Activated T-cell treated with anti-CD3 and anti-CD28 coated beads, Interleukin-2, amount 50 U/mL, for 4 hours (primary cell): ENCODE results near the gene GALNT15. TPM values are rescaled to one million over a fixed set of nuclear protein-coding genes. Genes with fewer than 3 reads are reported as not detected.

Experiments used
- ATAC-seq, 2 donors: fragments of 200-7000 bp; cut with Tn5 transposase; one replicate each; pipeline ENCODE4 v1.10.0; 2021
- DNase-seq: peaks from one replicate; pipeline ENCODE4 v3.0.0-alpha.2; 2020
- H3K27me3 Mint-ChIP-seq: one replicate; pipeline ENCODE4 v1.8.0; 2021; ENCODE audit warnings: low read depth, mixed read lengths
- H3K36me3 Mint-ChIP-seq: one replicate; pipeline ENCODE4 v1.8.0; 2022; ENCODE audit warnings: mixed read lengths; ENCODE audit not compliant: insufficient read depth
- H3K4me1 Mint-ChIP-seq: one replicate; pipeline ENCODE4 v1.8.0; 2021; ENCODE audit warnings: low read depth, mixed read lengths
- H3K4me3 Mint-ChIP-seq: one replicate; pipeline ENCODE4 v1.8.0; 2021; ENCODE audit warnings: mild to moderate bottlenecking, moderate library complexity, mixed read lengths
- H3K9me3 Mint-ChIP-seq: one replicate; pipeline ENCODE4 v1.8.0; 2021; ENCODE audit warnings: mixed read lengths
- total RNA-seq, 3 donors: library from RNA; stranded (reverse); gene quantifications; one replicate each; pipeline ENCODE4 v1.2.1, GENCODE V29; 2021

The GALNT15 gene
- total RNA-seq, 3 donors from 2014 or later: not detected

GRCh38 chr3:16205156-16205870 lies 30.8 kb downstream of the GALNT15 start:
- H3K4me1 Mint-ChIP-seq: no peaks in the 10 kb centered on the region
- ATAC-seq (peak; percentile 30 to 58), DNase-seq (no peak)
- no peaks in the 10 kb centered on the region for H3K36me3 Mint-ChIP-seq
- H3K9me3 Mint-ChIP-seq: no peaks in the 10 kb centered on the region
- H3K4me3 Mint-ChIP-seq: no peak overlapping the region
- peaks cover 11% of the 10 kb centered on the region for H3K27me3 Mint-ChIP-seq

DNA sequence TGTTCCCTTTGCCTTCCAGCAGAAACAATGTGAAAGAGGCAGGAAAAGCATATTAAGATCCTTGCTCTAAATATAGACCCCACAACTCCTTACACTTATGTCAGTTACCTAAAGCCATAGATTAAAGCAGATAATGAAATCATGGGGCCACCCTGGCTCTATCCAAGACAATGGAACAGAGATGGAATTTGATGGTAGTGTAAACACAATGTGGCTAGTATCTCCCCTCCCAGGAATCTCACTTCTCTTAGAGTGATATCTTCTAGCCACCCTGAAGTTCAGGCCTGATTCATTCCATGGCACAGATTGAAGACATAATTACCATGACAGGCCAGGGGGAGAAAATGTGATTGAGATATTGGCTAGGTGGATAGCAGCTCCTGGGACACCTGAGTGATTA lies 32.6 kb downstream of the GALNT15 start:
- peaks cover 8% of the 10 kb centered on the region for H3K27me3 Mint-ChIP-seq
- no peaks in the 10 kb centered on the region for H3K9me3 Mint-ChIP-seq
- ATAC-seq (no peak), DNase-seq (no peak)
- H3K36me3 Mint-ChIP-seq: no peaks in the 10 kb centered on the region
- no peak overlapping the region for H3K4me3 Mint-ChIP-seq
- H3K4me1 Mint-ChIP-seq: no peaks in the 10 kb centered on the region

DNA sequence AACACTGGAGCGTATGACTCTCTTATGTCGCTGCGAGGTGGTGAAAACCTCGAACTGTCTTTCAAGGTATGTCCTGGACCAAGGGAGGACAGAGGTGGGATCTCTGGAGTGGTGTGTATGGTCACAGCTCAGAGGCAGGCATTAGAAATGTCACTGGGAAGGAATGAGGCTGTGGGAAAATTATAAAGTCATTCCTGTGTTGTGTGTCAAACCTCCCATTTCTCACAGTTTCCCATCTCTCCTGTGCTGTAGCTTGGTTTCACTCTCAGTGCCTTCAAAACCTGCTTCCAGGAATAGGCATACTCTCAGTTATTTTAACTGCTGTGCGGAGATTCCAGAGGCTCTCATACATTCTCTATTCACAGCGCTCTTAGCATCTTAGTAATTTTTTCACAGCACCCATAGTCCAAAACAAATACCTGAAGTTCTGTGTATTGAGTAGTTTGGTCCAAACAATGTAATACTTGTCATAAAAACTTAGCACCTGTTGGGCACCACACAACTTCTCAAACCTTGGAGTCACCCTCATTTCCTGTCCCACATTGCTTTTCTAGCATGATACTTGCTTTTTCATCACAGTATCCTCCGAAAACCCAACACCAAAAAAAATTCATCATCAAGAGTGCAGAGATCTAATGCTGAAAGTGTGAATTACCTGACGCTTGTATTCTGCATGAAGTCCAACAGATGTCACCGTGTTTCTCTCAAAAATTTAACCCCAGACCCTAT lies 36.9 kb downstream of the GALNT15 start:
- Mint-ChIP-seq H3K4me3 (no peak overlapping the region), H3K9me3 (no peaks in the 10 kb centered on the region), H3K4me1 (no peaks in the 10 kb centered on the region), H3K36me3 (no peaks in the 10 kb centered on the region), H3K27me3 (peaks cover 2% of the 10 kb centered on the region)
- DNase-seq (no peak), ATAC-seq (no peak)

GRCh38 chr3:16214366-16214765 lies 39.9 kb downstream of the GALNT15 start:
- Mint-ChIP-seq H3K4me1 (no peaks in the 10 kb centered on the region), H3K36me3 (no peaks in the 10 kb centered on the region), H3K9me3 (no peaks in the 10 kb centered on the region), H3K27me3 (no peaks in the 10 kb centered on the region), H3K4me3 (no peak overlapping the region)
- ATAC-seq: no peak
- no peak for DNase-seq

DNA sequence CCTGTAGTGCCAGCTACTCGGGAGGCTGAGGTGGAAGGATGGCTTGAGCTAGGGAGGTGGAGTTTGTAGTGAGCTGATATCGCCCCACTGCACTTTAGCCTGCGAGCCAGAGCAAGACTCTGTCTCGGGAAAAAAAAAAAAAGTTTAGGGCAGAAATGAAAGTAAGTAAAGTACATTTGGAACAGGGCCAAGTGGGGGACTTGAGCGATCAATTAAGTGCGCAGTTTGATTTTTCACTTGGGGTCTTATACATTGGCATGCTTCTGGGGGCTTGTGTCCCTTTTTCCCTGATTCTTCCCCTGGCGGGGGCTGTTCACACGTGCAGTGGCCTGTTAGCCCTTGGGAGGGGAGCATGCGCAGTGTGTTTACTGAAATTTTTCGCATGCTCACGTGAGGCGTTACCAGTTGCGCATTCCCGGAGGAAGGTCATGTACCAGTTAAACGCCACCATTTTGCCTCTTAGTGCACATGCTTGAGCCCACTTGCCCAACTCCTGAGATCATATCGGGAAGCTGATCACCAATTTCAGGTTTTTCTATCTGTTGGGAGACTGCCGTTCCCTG lies 42.0 kb downstream of the GALNT15 start:
- ATAC-seq: no peak
- H3K4me1 Mint-ChIP-seq: no peaks in the 10 kb centered on the region
- H3K27me3 Mint-ChIP-seq: no peaks in the 10 kb centered on the region
- DNase-seq: no peak
- H3K4me3 Mint-ChIP-seq: no peak overlapping the region
- H3K9me3 Mint-ChIP-seq: no peaks in the 10 kb centered on the region
- H3K36me3 Mint-ChIP-seq: no peaks in the 10 kb centered on the region

DNA sequence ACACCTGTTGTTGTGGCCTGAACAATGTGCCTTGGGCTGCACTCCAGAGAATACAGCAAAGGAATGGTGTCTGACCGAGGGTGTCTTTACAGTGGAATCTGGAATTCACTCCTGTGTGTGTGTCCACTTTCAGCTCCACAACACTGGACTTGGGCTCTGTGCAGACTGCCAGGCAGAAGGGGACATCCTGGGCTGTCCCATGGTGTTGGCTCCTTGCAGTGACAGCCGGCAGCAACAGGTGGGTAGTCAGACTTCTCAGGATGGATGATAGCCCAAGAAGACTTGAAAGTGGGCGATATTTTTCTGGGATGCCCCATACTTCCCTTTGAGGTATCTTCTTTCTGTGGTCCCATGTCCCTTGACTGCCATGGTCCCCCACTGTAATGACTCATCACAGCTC lies 45.3 kb downstream of the GALNT15 start:
- H3K4me1 Mint-ChIP-seq: no peaks in the 10 kb centered on the region
- DNase-seq: no peak
- ATAC-seq: no peak
- H3K36me3 Mint-ChIP-seq: no peaks in the 10 kb centered on the region
- H3K9me3 Mint-ChIP-seq: peaks cover 5% of the 10 kb centered on the region
- no peak overlapping the region for H3K4me3 Mint-ChIP-seq
- no peaks in the 10 kb centered on the region for H3K27me3 Mint-ChIP-seq

DNA sequence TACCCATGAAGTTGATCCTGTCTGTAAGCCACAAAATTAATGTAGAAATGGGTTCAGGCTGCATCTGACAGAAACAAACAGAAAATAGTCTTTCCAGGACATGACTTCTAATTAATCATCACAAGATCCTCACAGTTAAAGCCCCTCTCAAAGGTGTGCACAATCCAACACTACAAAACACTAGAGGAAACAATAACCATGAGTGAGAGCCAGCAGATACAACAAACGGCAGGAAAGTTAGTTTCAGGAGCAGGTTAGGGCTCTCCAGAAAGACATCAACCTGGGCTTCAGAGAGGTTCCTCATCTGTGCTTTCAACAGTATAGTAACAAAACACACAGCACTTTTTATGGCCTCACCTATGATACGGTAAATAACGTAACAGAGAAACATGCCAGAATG lies 47.5 kb downstream of the GALNT15 start:
- H3K4me3 Mint-ChIP-seq: no peak overlapping the region
- ATAC-seq (no peak), DNase-seq (no peak)
- no peaks in the 10 kb centered on the region for H3K36me3 Mint-ChIP-seq
- H3K4me1 Mint-ChIP-seq: no peaks in the 10 kb centered on the region
- H3K27me3 Mint-ChIP-seq: no peaks in the 10 kb centered on the region
- peaks cover 8% of the 10 kb centered on the region for H3K9me3 Mint-ChIP-seq

GRCh38 chr3:16222547-16222946 lies 48.1 kb downstream of the GALNT15 start:
- Mint-ChIP-seq H3K4me3 (no peak overlapping the region), H3K9me3 (peaks cover 8% of the 10 kb centered on the region), H3K27me3 (no peaks in the 10 kb centered on the region), H3K36me3 (no peaks in the 10 kb centered on the region), H3K4me1 (no peaks in the 10 kb centered on the region)
- DNase-seq (no peak), ATAC-seq (no peak)

GRCh38 chr3:16224325-16224724 lies 49.8 kb downstream of the GALNT15 start:
- DNase-seq: no peak
- H3K36me3 Mint-ChIP-seq: no peaks in the 10 kb centered on the region
- no peaks in the 10 kb centered on the region for H3K27me3 Mint-ChIP-seq
- no peak for ATAC-seq
- no peaks in the 10 kb centered on the region for H3K4me1 Mint-ChIP-seq
- H3K4me3 Mint-ChIP-seq: no peak overlapping the region
- peaks cover 8% of the 10 kb centered on the region for H3K9me3 Mint-ChIP-seq

- Mint-ChIP-seq H3K9me3 (peaks cover 4% of the 10 kb centered on the region), H3K4me1 (no peaks in the 10 kb centered on the region), H3K36me3 (no peaks in the 10 kb centered on the region), H3K27me3 (peaks cover 3% of the 10 kb centered on the region), H3K4me3 (no peak overlapping the region)
- DNase-seq (no peak), ATAC-seq (no peak)
These were observed 53.1 kb downstream of the GALNT15 start for GRCh38 chr3:16227566-16227965.

DNA sequence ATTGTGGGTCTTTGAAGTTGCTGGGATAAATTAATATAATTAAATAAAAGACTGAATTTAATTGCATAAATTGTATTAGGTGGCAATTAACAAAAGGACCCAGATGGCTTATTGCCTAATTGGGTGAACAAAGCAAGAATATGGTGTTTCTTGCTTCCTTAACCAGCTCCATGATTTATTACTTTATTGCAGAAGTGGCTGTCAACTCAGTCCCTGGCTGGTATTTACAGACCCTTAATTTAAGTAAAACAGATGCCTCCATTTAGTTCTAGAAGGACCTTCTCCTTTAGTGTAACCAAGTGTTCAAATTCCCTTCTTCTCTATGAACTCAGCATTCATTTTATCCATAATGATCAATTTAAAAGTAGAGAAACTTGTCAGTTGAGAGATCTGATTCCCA lies 55.2 kb downstream of the GALNT15 start:
- no peaks in the 10 kb centered on the region for H3K4me1 Mint-ChIP-seq
- peaks cover 6% of the 10 kb centered on the region for H3K27me3 Mint-ChIP-seq
- H3K9me3 Mint-ChIP-seq: peaks cover 4% of the 10 kb centered on the region
- DNase-seq (no peak), ATAC-seq (no peak)
- H3K36me3 Mint-ChIP-seq: no peaks in the 10 kb centered on the region
- H3K4me3 Mint-ChIP-seq: no peak overlapping the region

DNA sequence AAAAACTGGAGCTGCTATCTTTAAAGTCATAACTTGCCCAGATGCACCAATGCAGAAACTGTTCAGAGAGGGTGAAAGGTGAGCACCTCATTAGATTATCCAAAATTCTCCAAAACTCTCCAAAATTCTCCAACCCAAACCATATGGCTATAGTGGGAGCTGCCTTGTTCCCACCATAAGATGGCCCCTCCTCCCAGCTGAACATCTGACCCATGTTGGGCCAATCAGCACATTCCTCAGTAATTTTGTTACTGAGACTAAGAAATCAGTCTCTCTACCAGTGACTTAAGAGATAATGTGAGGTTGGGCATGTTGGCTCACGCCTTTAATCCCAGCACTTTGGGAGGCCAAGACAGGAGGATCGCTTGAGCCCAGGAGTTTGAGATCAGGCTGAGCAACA lies 57.5 kb downstream of the GALNT15 start:
- ATAC-seq: no peak
- no peak for DNase-seq
- Mint-ChIP-seq H3K9me3 (no peaks in the 10 kb centered on the region), H3K36me3 (no peaks in the 10 kb centered on the region), H3K4me1 (no peaks in the 10 kb centered on the region), H3K27me3 (peaks cover 6% of the 10 kb centered on the region), H3K4me3 (no peak overlapping the region)

DNA sequence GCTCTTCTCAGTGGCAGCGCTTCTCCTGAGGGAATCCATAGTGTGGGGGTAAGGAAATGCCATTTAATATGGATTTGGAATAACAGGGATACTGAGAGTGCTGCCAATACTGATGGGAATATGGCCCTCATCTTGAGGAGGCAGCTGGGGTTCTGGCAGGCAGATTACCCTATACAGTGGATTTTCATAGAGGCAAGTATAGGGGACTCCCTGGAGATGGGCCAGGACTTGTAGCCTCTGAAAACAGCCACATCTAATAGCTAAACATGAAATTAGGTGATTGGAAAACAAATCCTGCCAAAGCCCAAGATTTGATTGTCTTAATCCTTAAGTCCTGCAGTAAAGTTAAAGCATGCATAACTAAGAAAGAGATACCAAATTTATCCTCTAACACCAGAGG lies 59.3 kb downstream of the GALNT15 start:
- Mint-ChIP-seq H3K4me1 (no peaks in the 10 kb centered on the region), H3K4me3 (no peak overlapping the region), H3K27me3 (peaks cover 6% of the 10 kb centered on the region), H3K36me3 (no peaks in the 10 kb centered on the region), H3K9me3 (no peaks in the 10 kb centered on the region)
- DNase-seq (no peak), ATAC-seq (no peak)

DNA sequence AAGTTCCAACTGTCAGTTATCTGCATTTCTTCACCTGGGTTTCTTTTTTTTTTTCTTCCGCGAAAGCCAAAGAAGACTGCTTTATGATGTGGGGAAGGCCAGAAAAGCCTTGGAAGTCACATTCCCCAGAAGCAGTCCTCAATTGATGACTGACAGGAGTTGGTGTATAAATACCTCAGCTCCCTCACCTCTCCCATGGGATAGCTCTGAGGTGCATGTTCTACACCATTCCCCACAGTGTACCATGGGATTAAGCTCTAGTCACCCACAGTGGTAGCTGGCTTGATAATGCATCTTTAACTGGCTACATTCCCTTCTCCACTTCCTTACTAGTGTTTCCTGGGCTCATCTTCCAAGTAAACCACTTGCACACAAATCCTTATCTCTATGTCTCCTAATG lies 59.8 kb downstream of the GALNT15 start:
- H3K27me3 Mint-ChIP-seq: peaks cover 6% of the 10 kb centered on the region
- DNase-seq (no peak), ATAC-seq (no peak)
- H3K4me3 Mint-ChIP-seq: no peak overlapping the region
- no peaks in the 10 kb centered on the region for H3K9me3 Mint-ChIP-seq
- H3K36me3 Mint-ChIP-seq: no peaks in the 10 kb centered on the region
- no peaks in the 10 kb centered on the region for H3K4me1 Mint-ChIP-seq

- peaks cover 3% of the 10 kb centered on the region for H3K27me3 Mint-ChIP-seq
These were observed 61.7 kb downstream of the GALNT15 start for GRCh38 chr3:16236030-16236639.

More at GRCh38 chr3:16236030-16236639, 61.7 kb downstream of the GALNT15 start:
- H3K4me1 Mint-ChIP-seq: peaks cover 2% of the 10 kb centered on the region
- ATAC-seq (no peak), DNase-seq (no peak)
- H3K9me3 Mint-ChIP-seq: no peaks in the 10 kb centered on the region
- H3K36me3 Mint-ChIP-seq: no peaks in the 10 kb centered on the region
- H3K4me3 Mint-ChIP-seq: no peak overlapping the region
